Measurements from ENCODE around the gene TRPV5.
"Not testable (repeated sequence)": the region's sequence is repeated elsewhere in the genome, so short reads cannot be mapped to it uniquely, and the experiment has no call there.

The TRPV5 gene

DNA sequence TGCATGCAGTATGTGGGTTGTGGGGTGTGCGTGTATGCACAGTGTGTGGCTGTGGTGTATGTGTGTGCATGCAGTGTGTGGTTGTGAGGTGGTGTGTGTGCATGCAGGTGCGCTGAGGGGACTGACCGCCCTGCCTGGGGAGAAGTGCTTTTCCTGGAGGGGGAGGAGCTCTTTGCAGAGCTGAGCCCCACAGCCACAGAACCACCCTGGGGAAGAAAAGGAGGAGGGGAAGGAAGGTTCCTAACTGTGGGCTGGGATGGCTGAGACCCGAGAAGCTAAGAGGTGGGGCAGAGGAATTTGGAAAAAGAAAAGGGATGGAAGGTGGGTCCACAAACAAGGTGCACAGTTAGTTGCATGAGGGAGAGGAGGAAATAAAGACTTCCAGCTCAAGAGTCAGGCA, at the start of gene TRPV5:
TRPV5 (minus strand) TSS at position 123 of the 400 bp plus-strand sequence. CDS start 287 bp downstream, outside the sequence.
- no peak for DNase-seq

DNA sequence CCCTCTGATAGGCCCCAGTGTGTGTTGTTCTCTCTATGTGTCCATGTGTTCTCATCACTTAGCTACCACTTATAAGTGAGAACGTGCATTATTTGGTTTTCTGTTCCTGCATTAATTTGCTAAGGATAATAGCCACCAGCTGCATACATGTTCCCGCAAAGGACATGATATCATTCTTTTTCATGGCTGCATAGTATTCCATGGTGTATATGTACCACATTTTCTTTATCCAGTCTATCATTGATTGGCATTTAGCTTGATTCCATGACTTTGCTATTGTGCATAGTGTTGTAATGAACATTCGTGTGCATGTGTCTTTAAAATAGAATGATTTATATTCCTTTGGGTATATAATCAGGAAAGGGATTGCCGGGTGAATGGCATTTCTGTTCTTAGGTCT, 44.9 kb upstream of the TRPV5 start:
- not testable (repeated sequence) for DNase-seq

DNA sequence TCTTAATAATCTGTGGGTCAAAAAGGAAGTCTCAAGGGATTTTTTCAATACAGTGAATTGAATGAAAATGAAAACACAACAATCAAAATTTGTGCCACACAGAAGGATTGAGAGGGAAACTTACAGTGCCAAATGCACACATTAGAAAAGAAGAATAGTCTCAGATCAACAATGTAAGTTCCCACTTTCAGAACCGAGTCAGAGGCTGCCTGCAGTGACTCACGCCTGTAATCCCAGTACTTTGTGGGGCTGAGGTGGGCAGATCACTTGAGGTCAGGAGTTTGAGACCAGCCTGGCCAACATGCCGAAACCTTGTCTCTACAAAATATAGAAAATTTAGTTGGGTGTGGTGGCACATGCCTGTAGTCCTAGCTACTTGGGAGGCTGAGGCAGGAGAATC, 41.1 kb upstream of the TRPV5 start:
- no peak for DNase-seq

- no peak for DNase-seq
Measured at GRCh38 chr7:142969183-142969582, 35.6 kb upstream of the TRPV5 start.

DNA sequence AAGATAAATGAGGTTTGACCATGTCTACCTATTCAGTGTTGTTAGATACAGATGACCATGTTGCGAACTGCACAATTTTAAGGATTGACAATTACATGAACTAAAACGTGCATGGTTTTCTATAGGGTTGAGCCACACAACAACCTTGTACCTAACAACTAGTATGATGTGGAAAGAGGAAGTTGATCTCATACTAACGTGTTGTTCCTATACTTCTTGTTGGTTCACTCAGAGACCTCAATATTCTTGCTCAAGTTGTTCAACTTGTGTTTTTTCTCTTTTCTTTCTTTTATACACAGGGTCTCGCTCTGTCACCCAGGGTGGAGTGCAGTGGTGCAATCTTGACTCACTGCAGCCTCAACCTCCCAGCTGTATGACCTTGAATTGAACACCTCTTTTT, 34.7 kb upstream of the TRPV5 start:
- no peak for DNase-seq

- DNase-seq: no peak
Measured at GRCh38 chr7:142964502-142965246, 31.1 kb upstream of the TRPV5 start.

GRCh38 chr7:142963993-142964392, 30.4 kb upstream of the TRPV5 start:
- no peak for DNase-seq

DNA sequence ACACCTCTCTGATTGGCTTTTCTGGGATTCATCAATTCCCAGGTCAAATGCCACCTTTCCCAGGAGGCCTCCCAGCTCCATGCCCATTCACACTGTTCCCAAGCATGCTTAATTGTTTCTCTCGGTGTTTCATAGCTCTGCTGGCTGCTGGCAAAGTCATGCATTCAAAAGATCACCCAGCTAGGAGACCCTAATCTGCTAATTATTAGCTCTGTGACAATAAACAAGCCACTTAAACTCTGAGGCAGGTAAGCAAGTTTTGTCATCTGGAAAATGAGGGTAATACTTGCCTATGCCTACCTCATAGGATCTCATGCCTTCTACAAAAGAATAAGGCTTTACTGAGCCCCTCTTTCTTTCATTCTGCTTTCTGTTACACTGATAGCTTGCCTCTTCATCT, 29.4 kb upstream of the TRPV5 start:
- DNase-seq: no peak

GRCh38 chr7:142961973-142962926, 28.7 kb upstream of the TRPV5 start, which contains the start of gene KEL:
KEL (minus strand) TSS chr7:142962363; CDS start chr7:142962206, 157 bp downstream.
- no peak for DNase-seq

DNA sequence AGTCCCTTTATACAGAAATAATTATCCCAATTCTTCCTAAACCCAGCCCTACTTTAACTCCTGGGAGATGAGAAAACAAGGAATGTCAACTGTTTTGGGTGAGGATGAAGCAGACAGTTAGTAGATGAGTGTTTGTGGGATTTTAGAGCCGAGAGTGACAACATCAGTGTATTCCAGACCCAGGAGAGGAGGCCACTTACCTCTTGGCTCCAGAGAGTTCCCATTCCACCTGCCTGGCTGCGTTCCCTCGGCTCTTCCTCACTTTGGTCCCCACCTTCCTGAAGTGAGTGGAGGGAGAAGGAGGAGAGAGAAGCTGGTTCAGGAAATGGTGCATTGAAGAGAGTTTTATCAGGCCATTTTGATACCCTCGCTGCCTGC, 28.0 kb upstream of the TRPV5 start:
- DNase-seq: no peak

DNA sequence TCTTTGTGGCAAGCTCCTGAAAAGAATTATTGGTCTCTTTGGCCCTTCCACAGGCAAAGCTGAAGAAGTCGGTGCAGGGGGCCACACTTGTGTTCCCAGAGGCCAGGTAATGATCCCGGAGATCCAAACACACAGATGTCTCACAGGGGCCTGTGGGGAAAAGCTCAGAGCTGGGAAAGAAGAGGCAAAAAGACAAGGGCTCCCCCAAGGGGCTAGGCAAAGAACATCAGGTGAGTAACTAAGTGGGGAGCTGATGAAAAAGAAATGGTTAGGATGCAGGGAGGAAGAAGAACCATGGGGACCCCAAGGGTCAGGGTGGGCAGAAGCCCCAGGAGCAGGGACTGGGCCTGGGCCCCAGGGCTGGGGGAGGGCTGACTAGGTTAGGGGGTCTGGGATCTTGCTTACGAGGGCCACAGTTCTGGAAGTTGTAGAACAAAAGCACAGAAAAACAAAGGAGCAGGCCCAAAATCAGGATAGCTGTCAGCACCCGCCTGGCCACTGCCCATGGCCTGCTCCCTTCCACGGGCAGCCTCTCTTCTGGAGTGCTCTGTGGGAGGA, 27.5 kb upstream of the TRPV5 start:
- DNase-seq: no peak

- DNase-seq: no peak
Measured at GRCh38 chr7:142959202-142959601, 25.7 kb upstream of the TRPV5 start.

DNA sequence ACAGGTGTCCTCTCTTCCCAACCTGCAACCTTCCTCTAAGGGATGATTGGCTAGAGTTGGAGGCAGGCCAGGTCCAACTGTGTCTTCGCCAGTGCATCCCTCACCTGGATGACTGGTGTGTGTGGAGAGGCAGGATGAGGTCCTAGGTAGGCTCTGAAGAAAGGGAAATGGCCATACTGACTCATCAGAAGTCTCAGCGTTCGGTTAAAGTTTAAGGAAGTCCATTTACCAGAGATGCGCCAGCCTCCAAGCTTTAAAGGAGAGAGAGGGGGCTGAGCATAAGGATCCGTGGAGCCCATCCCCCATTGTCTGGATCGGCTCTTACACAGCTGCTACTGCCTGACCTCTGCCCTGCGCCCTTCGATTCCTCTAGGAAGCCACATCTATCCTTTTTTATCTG, 24.2 kb upstream of the TRPV5 start:
- DNase-seq: no peak

DNA sequence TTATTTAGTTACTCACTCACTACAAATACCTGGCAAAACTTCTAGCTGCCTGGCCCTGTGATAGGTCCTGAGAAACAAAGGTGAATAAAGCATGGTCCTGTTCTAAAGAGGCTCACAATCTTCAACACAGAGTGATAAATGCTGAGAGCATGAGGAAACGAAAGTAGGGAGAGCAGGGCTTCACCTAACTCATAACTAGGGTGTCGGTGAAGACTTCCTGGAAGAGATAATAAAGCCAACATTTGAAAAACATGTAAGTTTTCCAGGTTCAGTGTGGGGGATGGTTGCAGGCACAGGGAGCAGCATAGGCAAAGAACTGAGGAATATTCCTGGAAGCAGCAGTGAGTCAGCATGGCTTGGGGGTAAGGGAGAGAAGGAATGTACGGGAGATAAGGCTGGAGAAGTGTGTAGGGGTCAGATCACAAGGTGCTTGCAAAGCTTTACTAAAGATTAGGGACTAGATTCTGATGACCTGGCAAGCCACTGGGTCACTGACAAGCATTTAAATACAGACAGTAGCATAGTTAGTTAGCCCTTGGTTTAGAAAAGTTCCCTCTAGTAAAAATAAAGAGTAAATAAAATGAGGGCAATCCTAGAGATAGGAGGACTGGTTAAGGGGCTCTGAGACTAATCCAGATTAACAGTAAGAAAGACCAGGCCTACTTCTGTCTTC, 23.5 kb upstream of the TRPV5 start:
- DNase-seq: no peak

GRCh38 chr7:142954680-142955268, 21.2 kb upstream of the TRPV5 start:
- no peak for DNase-seq

DNA sequence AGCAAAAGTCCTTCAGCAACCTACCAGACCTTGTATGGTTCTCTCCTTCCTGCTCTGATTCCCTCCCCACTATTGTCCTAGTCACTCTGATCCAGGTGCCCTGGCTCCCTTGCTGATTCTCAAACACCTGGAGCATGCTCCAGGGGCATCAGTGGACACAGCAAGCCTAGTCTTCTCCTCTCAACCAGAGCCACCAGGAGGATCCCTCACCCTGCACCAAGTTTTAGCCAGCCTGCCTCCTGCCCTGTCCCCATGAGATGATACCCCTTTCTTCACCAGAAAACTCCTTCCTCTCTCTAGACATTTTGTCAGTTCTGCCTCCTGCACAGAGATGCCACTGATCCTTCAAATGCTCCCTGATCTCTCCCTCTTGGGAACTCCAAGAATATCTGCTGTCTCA, 16.7 kb upstream of the TRPV5 start:
- DNase-seq: no peak

- no peak for DNase-seq
Measured at GRCh38 chr7:142948603-142949002, 15.1 kb upstream of the TRPV5 start.

DNA sequence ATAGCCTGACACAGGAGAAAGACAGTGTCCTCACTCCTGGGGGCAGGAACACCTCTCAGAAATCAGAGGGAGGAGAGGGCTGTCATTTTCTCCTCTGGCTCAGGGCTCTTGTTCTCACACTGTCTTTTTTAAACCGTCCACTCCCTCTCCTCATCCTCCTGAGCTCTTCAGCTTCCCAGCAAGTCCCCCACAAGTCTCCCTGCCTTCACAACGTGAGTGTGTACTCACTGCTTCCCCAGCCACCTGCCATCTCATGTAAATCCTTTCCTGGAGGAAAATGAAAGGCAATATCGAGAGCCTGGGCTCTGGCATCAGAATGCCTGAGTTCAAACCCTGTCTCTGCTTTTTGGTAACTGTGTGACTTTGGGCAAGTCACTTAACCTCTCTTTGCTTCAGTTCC, 11.5 kb upstream of the TRPV5 start:
- DNase-seq: no peak

- DNase-seq: no peak
Measured at GRCh38 chr7:142943706-142944268, 10.2 kb upstream of the TRPV5 start.

DNA sequence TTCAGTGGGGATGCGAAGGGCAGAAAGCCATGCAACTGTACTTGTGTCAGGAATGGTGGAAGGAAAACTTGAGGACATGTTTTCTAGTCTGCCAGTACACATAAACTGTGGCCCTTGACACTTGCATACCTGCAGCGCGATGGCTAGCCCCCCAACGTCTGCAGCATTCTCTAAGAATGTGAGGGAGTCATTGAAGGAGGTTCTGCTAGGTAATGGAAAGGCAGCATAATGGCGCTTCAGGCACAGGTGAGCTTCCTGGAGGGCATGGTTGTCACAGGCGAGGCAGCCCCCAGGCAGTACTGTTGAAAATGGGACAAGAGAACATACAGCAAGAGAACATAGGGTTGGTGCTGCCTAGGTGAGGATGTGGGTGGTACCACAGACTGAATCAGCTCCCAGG, 9.2 kb upstream of the TRPV5 start:
- no peak for DNase-seq

GRCh38 chr7:142941541-142941940, 8.0 kb upstream of the TRPV5 start:
- no peak for DNase-seq

- no peak for DNase-seq
Measured at GRCh38 chr7:142940966-142941535, 7.5 kb upstream of the TRPV5 start.
